GM19372 (cell line): Measurements from ENCODE around the gene TLCD4.
A peak's percentile ranks its signal among the peaks of the same experiment; 100 is the strongest.

Experiments
- ATAC-seq: cut with Tn5 transposase; IDR thresholded peaks from one replicate; pipeline ENCODE4 v1.9.1; 2021; ENCODE audit warnings: mild to moderate bottlenecking, low read depth, moderate library complexity; ENCODE audit not compliant: unreplicated experiment

Gene TLCD4

GRCh38 chr1:95094923-95095322 is 22.2 kb upstream of the TLCD4 start:
- no peak for ATAC-seq

GRCh38 chr1:95095833-95096217 is 21.3 kb upstream of the TLCD4 start:
- ATAC-seq, result peak; percentile 93

GRCh38 chr1:95096218-95096841 is 20.8 kb upstream of the TLCD4 start:
- peak; percentile 2 for ATAC-seq

- no peak for ATAC-seq
These were observed 19.7 kb upstream of the TLCD4 start for GRCh38 chr1:95097426-95097825.

- ATAC-seq, result no peak
These were observed 19.0 kb upstream of the TLCD4 start for GRCh38 chr1:95098196-95098595.

GRCh38 chr1:95108792-95109191 is 8.4 kb upstream of the TLCD4 start:
- no peak for ATAC-seq

GRCh38 chr1:95111014-95111413 is 6.1 kb upstream of the TLCD4 start:
- ATAC-seq, result no peak

GRCh38 chr1:95113684-95114083 is 3.5 kb upstream of the TLCD4 start:
- ATAC-seq, result no peak

GRCh38 chr1:95115708-95116137 is 1.4 kb upstream of the TLCD4 start:
- no peak for ATAC-seq

GRCh38 chr1:95116580-95117206 is 462 bp upstream of the TLCD4 start:
- ATAC-seq, result peak; percentile 49

GRCh38 chr1:95118067-95118499 is 928 bp downstream of the TLCD4 start:
- ATAC-seq, result no peak

GRCh38 chr1:95118710-95119109 is 1.6 kb downstream of the TLCD4 start:
- ATAC-seq, result no peak

- no peak for ATAC-seq
These were observed 2.1 kb downstream of the TLCD4 start for GRCh38 chr1:95119273-95119672.

- no peak for ATAC-seq
These were observed 5.1 kb downstream of the TLCD4 start for GRCh38 chr1:95122151-95122697.

GRCh38 chr1:95124342-95124741 is 7.2 kb downstream of the TLCD4 start:
- no peak for ATAC-seq

GRCh38 chr1:95126366-95126765 is 9.2 kb downstream of the TLCD4 start:
- ATAC-seq, result no peak

- no peak for ATAC-seq
These were observed 9.7 kb downstream of the TLCD4 start for GRCh38 chr1:95126846-95127245.

GRCh38 chr1:95127380-95127779 is 10.2 kb downstream of the TLCD4 start:
- no peak for ATAC-seq

GRCh38 chr1:95132762-95133161 is 15.6 kb downstream of the TLCD4 start:
- no peak for ATAC-seq

GRCh38 chr1:95133687-95134086 is 16.5 kb downstream of the TLCD4 start:
- no peak for ATAC-seq

GRCh38 chr1:95138223-95138622 is 21.1 kb downstream of the TLCD4 start:
- ATAC-seq, result no peak

- ATAC-seq, result no peak
These were observed 21.9 kb downstream of the TLCD4 start for GRCh38 chr1:95139039-95139438.
